HG02623 (cell line): Measurements from ENCODE around the gene PSME2.
"Not testable (repeated sequence)": the region's sequence is repeated elsewhere in the genome, so short reads cannot be mapped to it uniquely, and the experiment has no call there.

Experiments used
- ATAC-seq: cut with Tn5 transposase; IDR thresholded peaks from one replicate; pipeline ENCODE4 v1.9.1; 2021; ENCODE audit warnings: moderate library complexity; ENCODE audit not compliant: unreplicated experiment

Gene PSME2

DNA sequence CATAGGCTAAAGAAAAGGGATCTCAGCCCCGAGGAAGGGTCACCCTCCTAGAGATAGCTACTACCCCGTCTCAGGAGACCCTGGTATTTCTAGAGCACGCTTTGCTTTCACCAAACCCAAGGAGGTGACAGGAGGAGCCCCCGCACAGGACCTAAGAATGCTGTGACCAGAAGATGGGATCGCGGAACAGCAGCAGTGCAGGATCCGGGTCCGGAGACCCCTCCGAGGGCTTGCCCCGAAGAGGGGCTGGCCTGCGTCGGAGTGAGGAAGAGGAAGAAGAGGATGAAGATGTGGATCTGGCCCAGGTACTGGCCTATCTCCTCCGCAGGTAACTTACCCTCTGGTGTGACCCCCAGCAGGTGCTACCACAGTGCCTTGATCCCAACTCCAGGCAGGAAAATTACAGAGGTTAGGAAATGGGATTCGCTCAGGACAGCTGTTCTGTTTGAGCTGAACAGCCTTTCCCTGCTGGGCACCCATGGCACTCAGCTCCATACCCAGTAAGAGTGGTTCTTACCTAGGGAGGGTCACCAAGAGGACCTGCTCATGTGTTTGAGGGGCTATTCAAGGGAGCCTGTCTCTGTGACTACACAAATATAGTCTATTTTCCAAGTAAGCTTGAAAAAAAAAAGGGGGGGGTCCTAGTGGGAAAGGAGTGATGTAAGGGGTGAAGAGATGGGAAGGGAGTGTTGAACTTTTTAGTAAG lies 30.8 kb downstream of the PSME2 start:
- ATAC-seq: no peak

- peak; percentile 79 for ATAC-seq
Observed at GRCh38 chr14:24114532-24115421, 31.6 kb downstream of the PSME2 start, which contains the start of the genes DCAF11 and NRL. Gene DCAF11 (plus strand): TSS chr14:24114777. CDS start chr14:24115595, 818 bp downstream. Gene NRL (minus strand): TSS chr14:24114949. CDS start chr14:24082848, 32,101 bp downstream.

DNA sequence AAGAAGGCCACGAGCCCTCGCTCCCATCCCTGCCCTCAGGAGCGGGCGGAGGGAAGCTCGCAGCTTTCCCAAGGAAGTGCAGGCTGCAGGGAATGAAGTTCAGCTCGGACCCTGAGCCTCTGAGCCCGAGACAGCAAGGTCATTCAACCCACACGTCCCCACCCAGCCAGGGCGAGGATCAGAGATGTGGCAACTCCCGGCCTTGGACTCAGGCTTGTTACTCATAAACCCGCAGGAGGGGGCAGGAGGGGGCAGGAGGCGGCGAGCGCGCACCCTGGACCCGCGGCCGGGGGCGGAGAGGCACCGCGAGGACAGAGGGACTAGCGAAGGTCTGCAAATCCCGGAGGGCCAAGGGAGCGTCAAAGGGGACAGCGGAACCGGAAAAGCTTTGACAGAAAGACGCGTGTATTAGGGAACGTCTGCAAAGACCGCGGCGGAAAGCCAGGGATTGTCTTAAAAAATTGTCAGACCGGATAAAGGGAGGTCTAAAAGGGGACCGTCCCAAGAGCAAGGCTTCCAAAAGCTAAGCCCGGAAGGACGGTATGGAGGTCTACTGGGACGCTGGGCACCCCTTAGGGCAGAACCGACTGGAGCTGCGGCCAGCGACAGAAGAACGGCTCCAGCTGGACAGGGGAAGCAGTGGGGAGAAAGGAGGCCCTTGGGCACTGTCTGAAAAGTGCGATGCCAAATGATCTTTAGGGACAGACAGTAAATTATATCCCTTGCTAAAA lies 32.4 kb downstream of the PSME2 start:
- ATAC-seq: peak; percentile 18

DNA sequence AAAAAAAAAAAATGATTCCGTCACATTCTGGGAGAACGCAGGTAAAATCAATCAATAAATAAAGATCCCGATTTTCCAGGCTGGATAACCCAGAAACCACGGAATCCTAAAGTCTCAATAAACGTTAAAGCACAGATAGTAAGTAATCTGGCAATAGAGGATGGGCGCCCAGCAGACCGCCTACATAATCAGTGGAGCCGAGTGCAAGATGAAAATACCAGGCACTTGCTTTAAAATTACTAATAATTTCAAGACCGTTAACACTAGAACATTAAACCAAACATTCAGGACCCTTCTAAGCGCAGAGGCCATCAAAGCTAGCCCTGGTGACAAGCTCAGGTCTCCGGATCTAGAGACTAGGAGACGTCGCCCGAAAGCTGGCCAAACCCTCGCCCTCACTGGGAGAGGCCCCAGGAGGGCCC lies 33.0 kb downstream of the PSME2 start:
- no peak for ATAC-seq

DNA sequence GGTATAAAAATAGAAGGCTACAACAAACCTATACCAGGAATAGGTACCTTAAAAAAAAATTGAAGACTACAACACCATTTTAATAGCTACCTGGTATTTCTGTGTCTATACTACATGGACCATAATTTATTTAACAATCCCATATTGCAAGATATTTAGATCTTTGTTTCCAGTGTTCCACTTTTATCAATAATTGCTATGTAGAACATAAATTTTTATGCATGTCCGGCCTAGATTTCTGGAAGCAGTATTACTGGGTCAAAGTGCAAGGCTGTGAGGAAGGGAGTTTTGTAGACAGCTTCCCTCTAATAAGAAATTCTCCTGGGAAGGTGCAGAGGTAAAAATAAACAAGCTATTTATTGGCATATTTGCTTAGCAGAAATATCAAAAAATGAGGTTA lies 35.9 kb downstream of the PSME2 start:
- ATAC-seq: no peak

DNA sequence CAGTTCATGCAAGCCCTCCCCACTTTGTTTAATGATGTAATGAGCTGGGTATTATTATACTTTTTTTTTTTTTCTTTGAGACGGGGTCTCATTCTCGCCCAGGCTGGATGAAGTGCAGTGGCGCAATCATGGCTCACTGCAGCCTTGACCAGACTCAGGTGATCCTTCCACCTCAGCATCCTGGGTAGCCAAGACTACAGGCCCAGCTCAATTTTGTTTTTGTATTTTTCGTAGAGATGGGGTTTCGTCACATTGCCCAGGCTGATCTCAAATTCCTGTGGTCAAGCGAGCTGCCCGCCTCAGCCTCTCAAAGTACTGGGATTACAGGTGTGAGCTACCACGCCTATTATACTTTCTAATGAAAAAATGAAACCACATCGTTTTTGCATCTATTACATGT lies 36.4 kb downstream of the PSME2 start:
- ATAC-seq: no peak

DNA sequence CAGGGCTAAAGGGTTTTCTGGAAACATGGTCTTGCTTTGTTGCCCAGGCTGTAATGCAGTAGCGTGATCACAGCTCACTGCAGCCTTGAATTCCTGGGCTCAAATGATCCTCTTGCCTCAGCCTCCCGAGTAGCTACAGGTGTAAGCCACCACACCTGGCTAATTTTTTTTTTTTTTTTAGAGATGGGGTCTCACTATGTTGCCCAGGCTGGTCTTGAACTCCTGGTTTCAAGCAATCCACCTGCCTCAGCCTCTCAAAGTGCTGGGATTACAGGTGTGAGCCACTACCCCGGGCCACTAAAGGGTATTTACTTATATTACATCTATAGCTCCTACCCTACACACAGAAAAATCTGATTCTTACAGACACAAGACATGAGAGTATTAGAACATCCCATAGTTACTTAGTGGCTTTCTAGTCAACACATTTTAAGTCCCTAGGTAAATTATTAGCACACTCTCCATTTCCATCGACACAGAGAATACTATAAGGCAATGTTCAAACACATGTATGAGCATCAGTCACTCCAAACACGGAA lies 38.0 kb downstream of the PSME2 start:
- peak; percentile 29 for ATAC-seq

DNA sequence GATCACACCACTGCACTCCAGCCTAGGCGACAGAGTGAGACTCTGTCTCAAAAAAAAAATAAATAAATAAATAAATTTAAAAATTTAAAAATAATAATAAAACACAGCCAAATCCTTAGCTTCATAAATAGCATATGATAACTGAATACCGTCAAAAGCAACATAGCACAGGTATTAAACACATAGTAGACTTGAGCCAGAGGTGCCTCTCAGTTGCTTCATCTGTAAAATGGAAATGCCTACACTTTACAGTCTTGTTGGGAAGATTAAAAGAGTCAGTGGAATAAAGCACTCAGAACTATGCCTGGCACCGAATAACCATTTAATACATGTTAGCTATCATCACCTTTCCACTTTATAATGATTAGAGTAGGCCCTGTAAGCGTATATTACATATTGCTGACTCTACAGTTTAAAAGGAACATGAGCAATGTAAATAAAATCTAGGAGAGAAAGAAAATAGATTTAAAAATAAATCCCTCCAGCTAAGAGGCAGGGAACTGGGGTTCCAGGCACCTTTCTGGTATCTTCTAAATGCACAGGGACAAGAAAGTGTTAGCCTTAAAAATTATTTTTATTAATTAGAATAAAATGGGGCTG lies 39.6 kb downstream of the PSME2 start:
- ATAC-seq: no peak

DNA sequence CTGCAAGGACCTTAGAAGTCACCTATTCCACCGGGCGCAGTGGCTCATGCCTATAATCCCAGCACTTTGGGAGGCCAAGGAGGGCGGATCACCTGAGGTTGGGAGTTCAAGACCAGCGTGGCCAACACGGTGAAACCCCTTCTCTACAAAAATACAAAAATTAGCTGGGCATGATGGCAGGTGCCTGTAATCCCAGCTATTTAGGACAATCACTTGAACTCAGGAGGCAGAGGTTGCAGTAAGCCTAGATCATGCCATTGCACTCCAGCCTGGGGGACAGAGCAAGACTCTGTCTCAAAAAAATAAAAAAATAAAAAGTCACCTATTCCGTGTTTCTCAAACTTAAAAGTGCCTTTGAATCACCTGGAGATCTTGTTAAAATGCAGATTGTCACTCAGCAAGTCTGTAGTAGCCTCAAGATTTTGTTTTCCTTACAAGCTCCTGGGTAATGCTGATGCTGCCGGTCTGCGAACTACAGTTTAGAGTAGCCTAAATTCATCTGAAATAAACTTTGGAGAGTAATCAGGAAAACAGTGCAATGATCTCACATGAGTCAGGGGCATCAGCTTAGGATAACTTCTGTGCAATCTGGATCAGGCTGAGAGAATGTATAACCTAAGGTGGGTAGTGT lies 40.7 kb downstream of the PSME2 start:
- ATAC-seq: not testable (repeated sequence)

GRCh38 chr14:24103451-24103850 lies 43.0 kb downstream of the PSME2 start:
- ATAC-seq: no peak

GRCh38 chr14:24102357-24103048 lies 43.9 kb downstream of the PSME2 start:
- no peak for ATAC-seq

- ATAC-seq: no peak
Observed at GRCh38 chr14:24100982-24101494, 45.4 kb downstream of the PSME2 start.

DNA sequence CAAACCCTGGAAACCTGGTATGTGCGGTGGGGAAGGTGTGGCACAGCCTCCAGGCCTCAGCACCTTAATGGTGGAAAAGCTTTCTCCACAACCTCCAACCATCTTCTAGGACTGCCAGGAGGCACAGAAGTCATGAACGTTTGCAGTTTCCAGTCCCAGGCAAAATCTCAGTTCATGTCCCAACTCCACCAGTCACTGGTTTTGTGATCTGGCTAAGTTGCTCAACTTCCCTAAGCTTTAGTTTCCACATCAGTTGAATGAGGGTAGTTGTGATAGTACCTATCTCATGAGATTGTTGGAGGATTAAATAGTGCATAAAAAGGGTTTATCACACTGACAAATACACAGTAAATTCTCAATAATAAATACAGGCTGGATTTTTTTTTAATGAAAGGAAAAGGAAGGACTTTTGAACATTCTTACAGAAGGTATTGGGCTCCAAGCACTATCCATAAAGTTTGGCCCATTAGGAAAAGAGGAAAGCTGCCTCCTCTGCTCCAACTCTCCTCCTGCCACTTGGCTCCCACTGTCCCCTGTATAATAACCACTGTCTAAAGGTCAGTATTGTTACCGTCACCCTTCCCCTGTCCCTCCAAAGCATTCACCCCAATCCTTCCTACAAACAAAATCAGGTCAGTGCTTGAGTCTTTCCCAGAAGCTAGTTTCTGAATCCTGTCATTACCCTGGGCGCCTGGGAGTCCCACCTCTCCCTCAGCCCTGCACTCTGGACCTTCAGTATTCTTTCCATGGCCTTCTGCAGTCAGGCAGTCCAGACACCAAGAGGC lies 46.0 kb downstream of the PSME2 start:
- ATAC-seq: no peak

- ATAC-seq: no peak
Observed at GRCh38 chr14:24098927-24099813, 47.2 kb downstream of the PSME2 start.

- no peak for ATAC-seq
Observed at GRCh38 chr14:24098229-24098926, 48.0 kb downstream of the PSME2 start.

- no peak for ATAC-seq
Observed at GRCh38 chr14:24096545-24097181, 49.7 kb downstream of the PSME2 start.
